ENCODE results near the gene C1QTNF1. TPM values are rescaled to one million over a fixed set of nuclear protein-coding genes. Genes with fewer than 3 reads are reported as not detected.
A peak's percentile ranks its signal among the peaks of the same experiment; 100 is the strongest.

Gene C1QTNF1
- total RNA-seq, 1 experiment from 2014 or later, result 6.3 TPM

- ChIA-PET POLR2A (ENCODE audit: low non-redundant PET) (no interaction called here), CTCF (interaction anchor here (0.7 to 1.8 kb wide), 2 partner anchors 20 to 414 kb away, joined by 6 to 10 read pairs; no protein-coding TSS in a partner anchor)
- Histone ChIP-seq H3K27me3 (replicated peaks; ENCODE audit: insufficient read depth, low read depth, low read length, poor library complexity) (no peaks in the 10 kb centered on the region), H3K4me3 (ENCODE audit: low read depth, low read length, poor library complexity, severe bottlenecking) (no peak overlapping the region), H3K9me3 (ENCODE audit: low read depth, low read length, poor library complexity, severe bottlenecking) (no peaks in the 10 kb centered on the region), H3K36me3 (ENCODE audit: insufficient read depth, low read length, poor library complexity, severe bottlenecking) (no peaks in the 10 kb centered on the region), H3K4me1 (ENCODE audit: insufficient read depth, low read length, poor library complexity, severe bottlenecking) (peaks cover 29% of the 10 kb centered on the region), H3K27ac (ENCODE audit: low read depth, low read length, poor library complexity, severe bottlenecking) (no peak overlapping the region)
- TF ChIP-seq, protein P1, sequence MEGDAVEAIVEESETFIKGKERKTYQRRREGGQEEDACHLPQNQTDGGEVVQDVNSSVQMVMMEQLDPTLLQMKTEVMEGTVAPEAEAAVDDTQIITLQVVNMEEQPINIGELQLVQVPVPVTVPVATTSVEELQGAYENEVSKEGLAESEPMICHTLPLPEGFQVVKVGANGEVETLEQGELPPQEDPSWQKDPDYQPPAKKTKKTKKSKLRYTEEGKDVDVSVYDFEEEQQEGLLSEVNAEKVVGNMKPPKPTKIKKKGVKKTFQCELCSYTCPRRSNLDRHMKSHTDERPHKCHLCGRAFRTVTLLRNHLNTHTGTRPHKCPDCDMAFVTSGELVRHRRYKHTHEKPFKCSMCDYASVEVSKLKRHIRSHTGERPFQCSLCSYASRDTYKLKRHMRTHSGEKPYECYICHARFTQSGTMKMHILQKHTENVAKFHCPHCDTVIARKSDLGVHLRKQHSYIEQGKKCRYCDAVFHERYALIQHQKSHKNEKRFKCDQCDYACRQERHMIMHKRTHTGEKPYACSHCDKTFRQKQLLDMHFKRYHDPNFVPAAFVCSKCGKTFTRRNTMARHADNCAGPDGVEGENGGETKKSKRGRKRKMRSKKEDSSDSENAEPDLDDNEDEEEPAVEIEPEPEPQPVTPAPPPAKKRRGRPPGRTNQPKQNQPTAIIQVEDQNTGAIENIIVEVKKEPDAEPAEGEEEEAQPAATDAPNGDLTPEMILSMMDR (conservative IDR thresholded peaks at IDR 0.05; ENCODE audit: low read depth, low read length), result no peak
- TF ChIP-seq EZH2 (IDR thresholded peaks at IDR 0.05; ENCODE audit: borderline replicate concordance, low read depth, low read length, poor library complexity, severe bottlenecking), result no peak
- intact Hi-C loops (cut with micrococcal nuclease; ENCODE audit: unreplicated experiment), result no loop called here
- BruUV-seq (replicated peaks), result no TSS peak
- no peak for DNase-seq (ENCODE audit: low spot score)
These were observed 1.4 kb upstream of the C1QTNF1 start for GRCh38 chr17:79022507-79022991.

DNA sequence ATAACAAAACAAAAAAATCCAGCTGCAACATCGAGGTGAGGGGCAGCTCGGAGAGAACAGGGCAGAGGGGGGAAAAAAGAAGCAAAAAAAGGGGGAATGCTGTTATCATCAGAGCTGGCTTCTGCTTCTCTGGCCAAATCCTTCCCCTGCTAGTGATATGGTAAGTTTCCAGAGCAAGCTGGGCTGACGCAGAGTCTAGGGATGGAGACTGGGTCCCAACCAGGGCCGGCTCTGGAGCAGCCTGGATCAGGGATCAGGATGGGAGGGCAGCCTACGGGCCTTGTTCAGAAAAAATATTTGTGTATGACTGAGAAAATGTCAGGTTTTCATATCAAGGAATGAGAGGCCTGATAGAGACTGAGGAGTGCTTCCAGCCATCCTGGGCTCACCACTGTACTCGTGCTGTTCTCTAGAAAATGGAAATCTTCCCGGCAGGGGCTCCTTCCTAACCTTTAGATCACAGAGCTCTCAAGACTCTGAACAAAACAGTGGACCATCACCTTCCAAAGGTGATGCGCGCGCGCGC, 726 bp upstream of the C1QTNF1 start:
- no TSS peak for BruUV-seq (replicated peaks)
- POLR2A ChIA-PET (ENCODE audit: low non-redundant PET), result no interaction called here

DNA sequence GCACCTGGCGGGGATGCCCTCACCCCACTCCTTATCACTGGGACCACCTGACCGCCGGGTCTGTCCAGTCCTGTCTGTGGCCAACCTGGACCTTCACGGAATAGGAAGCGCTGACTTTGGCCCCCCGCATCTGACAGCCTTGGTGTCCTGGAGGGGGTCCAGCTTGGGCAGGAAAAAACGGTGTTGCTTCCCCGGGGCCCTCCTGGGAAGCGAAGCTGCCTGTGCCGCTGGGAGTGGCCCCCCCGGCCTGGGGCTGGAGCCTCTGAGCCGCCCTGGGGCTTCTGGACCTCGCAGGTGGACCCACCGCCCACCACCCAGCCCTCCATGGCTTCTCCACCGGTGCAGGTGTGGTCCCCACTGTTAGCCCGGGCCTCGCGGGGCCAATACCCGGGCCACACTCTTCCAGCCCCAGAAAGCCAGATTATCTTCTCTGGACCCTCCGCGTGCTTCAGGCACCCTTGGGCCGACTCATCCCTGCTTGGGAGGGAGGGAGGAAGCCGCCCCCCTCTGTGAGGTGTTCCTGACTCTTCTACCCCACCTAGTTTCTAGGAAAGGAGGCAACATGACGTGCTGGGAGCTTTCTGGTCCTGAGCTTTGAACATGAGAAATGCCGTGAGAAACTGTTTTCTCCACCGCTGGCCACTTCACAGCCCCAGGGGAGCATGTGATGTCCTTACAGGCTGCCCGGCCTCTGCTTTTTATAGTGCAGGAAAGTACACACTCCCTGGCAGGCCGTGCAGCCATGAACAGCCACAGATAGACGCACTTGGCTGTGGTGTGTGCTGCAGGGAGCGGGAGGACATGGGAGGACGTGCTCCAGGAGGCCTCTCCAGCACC, 1.1 kb downstream of the C1QTNF1 start:
- ChIA-PET POLR2A (ENCODE audit: low non-redundant PET) (no interaction called here), CTCF (interaction anchor here (1.4 kb wide), 1 partner anchor 159 kb away, joined by 3 read pairs; no protein-coding TSS in a partner anchor)
- BruUV-seq (replicated peaks), result no TSS peak
- no peak for DNase-seq (ENCODE audit: low spot score)
- Histone ChIP-seq H3K27me3 (replicated peaks; ENCODE audit: insufficient read depth, low read depth, low read length, poor library complexity) (no peaks in the 10 kb centered on the region), H3K4me3 (ENCODE audit: low read depth, low read length, poor library complexity, severe bottlenecking) (peak overlapping the region; percentile 57), H3K4me1 (ENCODE audit: insufficient read depth, low read length, poor library complexity, severe bottlenecking) (peaks cover 38% of the 10 kb centered on the region), H3K27ac (ENCODE audit: low read depth, low read length, poor library complexity, severe bottlenecking) (no peak overlapping the region), H3K36me3 (ENCODE audit: insufficient read depth, low read length, poor library complexity, severe bottlenecking) (no peaks in the 10 kb centered on the region), H3K9me3 (ENCODE audit: low read depth, low read length, poor library complexity, severe bottlenecking) (no peaks in the 10 kb centered on the region)
- intact Hi-C loops (cut with micrococcal nuclease; ENCODE audit: unreplicated experiment), result no loop called here
- TF ChIP-seq, protein P1 (conservative IDR thresholded peaks at IDR 0.05; ENCODE audit: low read depth, low read length), result no peak
- TF ChIP-seq EZH2 (IDR thresholded peaks at IDR 0.05; ENCODE audit: borderline replicate concordance, low read depth, low read length, poor library complexity, severe bottlenecking), result no peak

More for the DNA sequence above, 726 bp upstream of the C1QTNF1 start:
- no peak overlapping the region for H3K4me3 ChIP-seq (ENCODE audit: low read depth, low read length, poor library complexity, severe bottlenecking)
- no peaks in the 10 kb centered on the region for H3K27me3 ChIP-seq (replicated peaks; ENCODE audit: insufficient read depth, low read depth, low read length, poor library complexity)
- H3K36me3 ChIP-seq (ENCODE audit: insufficient read depth, low read length, poor library complexity, severe bottlenecking), result no peaks in the 10 kb centered on the region
- no peak overlapping the region for H3K27ac ChIP-seq (ENCODE audit: low read depth, low read length, poor library complexity, severe bottlenecking)
- CTCF ChIA-PET, result no interaction called here
- TF ChIP-seq, protein P1 (conservative IDR thresholded peaks at IDR 0.05; ENCODE audit: low read depth, low read length), result no peak
- no peak for TF ChIP-seq EZH2 (IDR thresholded peaks at IDR 0.05; ENCODE audit: borderline replicate concordance, low read depth, low read length, poor library complexity, severe bottlenecking)
- DNase-seq (ENCODE audit: low spot score), result no peak
- H3K4me1 ChIP-seq (ENCODE audit: insufficient read depth, low read length, poor library complexity, severe bottlenecking), result peaks cover 36% of the 10 kb centered on the region
- no peaks in the 10 kb centered on the region for H3K9me3 ChIP-seq (ENCODE audit: low read depth, low read length, poor library complexity, severe bottlenecking)
- intact Hi-C loops (cut with micrococcal nuclease; ENCODE audit: unreplicated experiment), result no loop called here
